Measurements from ENCODE around the gene MCF2L2.

Gene MCF2L2

DNA sequence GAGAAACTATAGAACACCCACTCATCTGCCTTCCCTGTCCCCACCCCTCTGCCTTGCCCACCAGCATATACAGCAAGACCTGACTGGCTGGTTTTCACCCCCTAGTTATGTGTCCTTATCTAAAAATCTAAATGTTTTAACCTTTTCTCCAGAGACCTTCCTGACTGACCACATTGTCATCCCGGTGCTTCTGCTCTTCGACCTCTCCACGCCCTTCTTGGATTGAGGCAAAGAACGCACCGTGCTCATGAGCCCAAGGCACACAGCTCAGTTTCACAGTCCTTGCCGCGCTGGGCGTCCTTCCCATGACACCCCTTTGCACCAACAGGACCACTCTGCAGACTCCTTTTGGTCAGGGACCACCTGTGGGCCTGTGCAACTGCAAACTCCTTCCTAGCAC, 112.7 kb downstream of the MCF2L2 start:
- no peak for DNase-seq (ENCODE audit: insufficient read length)
- FAIRE-seq, result no peak
- TF ChIP-seq POLR2A (IDR thresholded peaks at IDR 0.05; ENCODE audit: low read depth, low read length) (no peak), POLR2AphosphoS5 (IDR thresholded peaks at IDR 0.05; ENCODE audit: low read depth, low read length) (no peak), TAF1 (IDR thresholded peaks at IDR 0.05; ENCODE audit: borderline replicate concordance, low read depth, low read length) (no peak)

GRCh38 chr3:183313764-183314163, 114.7 kb downstream of the MCF2L2 start:
- FAIRE-seq, result no peak
- TF ChIP-seq POLR2A (IDR thresholded peaks at IDR 0.05; ENCODE audit: low read depth, low read length) (no peak), POLR2AphosphoS5 (IDR thresholded peaks at IDR 0.05; ENCODE audit: low read depth, low read length) (no peak), TAF1 (IDR thresholded peaks at IDR 0.05; ENCODE audit: borderline replicate concordance, low read depth, low read length) (no peak)

DNA sequence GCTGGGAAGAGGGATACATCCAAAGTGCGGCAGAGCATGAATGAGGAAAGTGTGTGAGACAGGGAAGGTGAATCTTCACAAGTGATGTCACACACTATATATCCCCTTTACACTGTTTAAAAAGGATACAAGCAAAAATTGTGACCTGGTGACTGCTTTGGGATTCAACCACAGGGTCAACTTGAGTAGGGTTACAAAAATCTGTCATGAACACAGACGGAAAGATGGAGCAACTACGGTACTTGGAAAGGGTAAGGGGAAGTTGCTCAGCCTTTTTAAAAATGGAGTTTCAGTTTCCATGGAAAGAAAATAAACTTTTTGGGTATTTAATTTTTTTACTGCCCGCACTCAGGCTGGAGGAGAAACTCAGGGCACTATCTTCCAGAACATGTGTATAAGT, 115.1 kb downstream of the MCF2L2 start:
- FAIRE-seq (no peak), DNase-seq (ENCODE audit: insufficient read length) (no peak)
- TF ChIP-seq POLR2A (IDR thresholded peaks at IDR 0.05; ENCODE audit: low read depth, low read length) (no peak), POLR2AphosphoS5 (IDR thresholded peaks at IDR 0.05; ENCODE audit: low read depth, low read length) (no peak), TAF1 (IDR thresholded peaks at IDR 0.05; ENCODE audit: borderline replicate concordance, low read depth, low read length) (no peak)

More at GRCh38 chr3:183313764-183314163, 114.7 kb downstream of the MCF2L2 start:
- DNase-seq (ENCODE audit: insufficient read length), result no peak

DNA sequence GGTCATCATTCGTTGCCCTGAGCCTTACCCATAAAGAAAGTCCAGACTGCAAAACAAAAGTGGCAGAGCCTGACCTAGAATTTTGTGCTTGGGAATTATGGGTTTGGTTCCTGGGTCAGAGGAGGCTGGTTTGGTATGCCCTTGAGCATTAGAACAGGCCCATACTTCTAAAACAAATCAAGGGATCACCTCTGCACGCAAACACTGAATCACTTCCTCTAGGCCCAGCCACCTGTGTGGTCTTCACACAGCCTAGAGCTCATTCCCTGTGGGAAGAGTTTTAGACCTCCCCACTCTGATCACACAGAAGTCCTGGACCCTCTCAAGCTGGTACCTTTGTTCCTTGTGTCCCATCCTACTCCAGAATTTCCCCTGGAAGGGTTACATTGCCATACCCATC, 116.0 kb downstream of the MCF2L2 start:
- FAIRE-seq, result no peak
- TF ChIP-seq POLR2AphosphoS5 (IDR thresholded peaks at IDR 0.05; ENCODE audit: low read depth, low read length), result no peak
- no peak for TF ChIP-seq TAF1 (IDR thresholded peaks at IDR 0.05; ENCODE audit: borderline replicate concordance, low read depth, low read length)
- TF ChIP-seq POLR2A (IDR thresholded peaks at IDR 0.05; ENCODE audit: low read depth, low read length), result no peak
- no peak for DNase-seq (ENCODE audit: insufficient read length)

DNA sequence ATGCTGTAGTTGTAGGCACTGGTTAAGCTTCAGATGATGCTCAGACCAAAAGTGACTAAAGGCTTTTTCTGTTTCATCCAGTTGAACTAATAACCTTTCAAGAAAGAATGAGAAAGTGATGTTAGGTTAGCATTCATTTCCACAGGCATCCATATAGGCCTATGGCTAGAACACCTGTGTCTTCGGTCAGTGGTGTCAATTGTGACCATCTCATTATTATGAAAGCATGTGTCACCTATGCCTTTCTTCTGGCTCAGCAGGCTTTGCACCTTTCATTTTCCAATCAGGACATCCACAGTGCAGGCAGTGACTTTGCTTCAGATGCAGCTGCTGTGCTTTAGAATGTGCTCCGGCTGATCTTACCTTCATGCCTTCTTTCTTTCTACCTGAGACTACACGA, 117.5 kb downstream of the MCF2L2 start:
- TF ChIP-seq POLR2AphosphoS5 (IDR thresholded peaks at IDR 0.05; ENCODE audit: low read depth, low read length) (no peak), TAF1 (IDR thresholded peaks at IDR 0.05; ENCODE audit: borderline replicate concordance, low read depth, low read length) (no peak), POLR2A (IDR thresholded peaks at IDR 0.05; ENCODE audit: low read depth, low read length) (no peak)
- DNase-seq (ENCODE audit: insufficient read length) (no peak), FAIRE-seq (no peak)

DNA sequence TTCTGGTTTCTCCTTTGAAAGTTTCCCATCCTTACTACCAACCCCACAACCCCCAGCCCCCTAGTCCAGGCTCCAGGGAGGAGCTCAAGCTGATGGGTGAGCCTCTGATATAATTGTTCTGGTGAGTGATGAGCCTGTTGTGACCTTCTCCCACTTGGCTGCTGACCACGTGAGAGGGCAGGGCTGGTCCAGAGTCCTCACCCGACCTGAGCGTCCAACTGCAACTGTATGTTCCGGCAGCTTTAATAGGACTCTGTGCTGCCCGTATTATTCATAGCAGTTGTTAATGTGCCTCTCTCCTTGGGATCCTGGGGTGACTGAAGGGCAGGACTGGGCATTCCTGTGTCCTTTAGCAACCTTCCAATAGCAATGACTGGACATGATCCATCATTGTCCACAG, 119.1 kb downstream of the MCF2L2 start:
- no peak for DNase-seq (ENCODE audit: insufficient read length)
- TF ChIP-seq TAF1 (IDR thresholded peaks at IDR 0.05; ENCODE audit: borderline replicate concordance, low read depth, low read length) (no peak), POLR2A (IDR thresholded peaks at IDR 0.05; ENCODE audit: low read depth, low read length) (no peak), POLR2AphosphoS5 (IDR thresholded peaks at IDR 0.05; ENCODE audit: low read depth, low read length) (no peak)
- no peak for FAIRE-seq

DNA sequence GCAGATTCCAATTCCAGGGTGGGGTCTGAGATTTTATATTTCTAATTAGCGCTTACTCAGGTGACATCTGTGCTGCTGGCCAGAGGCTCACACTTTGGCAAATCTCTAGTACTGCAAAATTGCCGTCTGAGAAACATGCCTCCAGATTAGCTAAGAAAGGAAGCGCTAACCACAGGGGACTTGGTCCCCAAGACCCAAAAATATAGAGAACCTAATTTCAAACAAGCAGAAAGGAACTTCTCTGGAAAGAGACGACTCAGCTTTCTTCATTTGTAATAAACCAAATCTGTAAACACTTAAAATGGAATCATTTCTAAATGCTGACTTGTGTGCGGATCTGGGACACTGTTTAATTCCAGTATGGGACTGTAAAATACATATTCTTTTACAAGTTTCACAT, 119.7 kb downstream of the MCF2L2 start:
- TF ChIP-seq TAF1 (IDR thresholded peaks at IDR 0.05; ENCODE audit: borderline replicate concordance, low read depth, low read length) (no peak), POLR2A (IDR thresholded peaks at IDR 0.05; ENCODE audit: low read depth, low read length) (no peak), POLR2AphosphoS5 (IDR thresholded peaks at IDR 0.05; ENCODE audit: low read depth, low read length) (no peak)
- FAIRE-seq, result no peak

DNA sequence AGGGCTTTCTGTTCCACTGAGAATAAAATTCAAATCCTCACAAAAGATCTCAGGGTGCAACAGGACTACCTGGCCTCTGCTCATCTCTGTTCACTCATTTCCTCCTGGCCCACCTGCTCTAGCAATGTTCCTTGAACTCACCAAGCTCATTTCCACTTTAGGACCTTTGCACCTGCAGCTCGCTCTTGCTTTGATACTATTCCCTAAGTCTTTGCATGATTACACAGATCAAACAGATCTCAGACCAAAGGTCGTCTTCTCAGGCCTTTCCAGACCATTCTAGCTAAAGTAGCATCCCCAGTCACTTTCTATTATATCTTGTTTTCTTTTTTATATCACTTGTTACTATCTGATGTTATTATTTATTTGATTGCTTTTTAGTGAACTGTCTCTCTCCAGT, 120.7 kb downstream of the MCF2L2 start:
- FAIRE-seq, result no peak
- DNase-seq (ENCODE audit: insufficient read length), result no peak
- TF ChIP-seq POLR2AphosphoS5 (IDR thresholded peaks at IDR 0.05; ENCODE audit: low read depth, low read length), result no peak
- TF ChIP-seq TAF1 (IDR thresholded peaks at IDR 0.05; ENCODE audit: borderline replicate concordance, low read depth, low read length), result no peak
- TF ChIP-seq POLR2A (IDR thresholded peaks at IDR 0.05; ENCODE audit: low read depth, low read length), result no peak

More for the DNA sequence above, 119.7 kb downstream of the MCF2L2 start:
- DNase-seq (ENCODE audit: insufficient read length), result no peak

- DNase-seq (ENCODE audit: insufficient read length), result no peak
- no peak for FAIRE-seq
- TF ChIP-seq POLR2AphosphoS5 (IDR thresholded peaks at IDR 0.05; ENCODE audit: low read depth, low read length) (no peak), TAF1 (IDR thresholded peaks at IDR 0.05; ENCODE audit: borderline replicate concordance, low read depth, low read length) (no peak), POLR2A (IDR thresholded peaks at IDR 0.05; ENCODE audit: low read depth, low read length) (no peak)
These were observed 121.4 kb downstream of the MCF2L2 start for GRCh38 chr3:183306798-183307671.

DNA sequence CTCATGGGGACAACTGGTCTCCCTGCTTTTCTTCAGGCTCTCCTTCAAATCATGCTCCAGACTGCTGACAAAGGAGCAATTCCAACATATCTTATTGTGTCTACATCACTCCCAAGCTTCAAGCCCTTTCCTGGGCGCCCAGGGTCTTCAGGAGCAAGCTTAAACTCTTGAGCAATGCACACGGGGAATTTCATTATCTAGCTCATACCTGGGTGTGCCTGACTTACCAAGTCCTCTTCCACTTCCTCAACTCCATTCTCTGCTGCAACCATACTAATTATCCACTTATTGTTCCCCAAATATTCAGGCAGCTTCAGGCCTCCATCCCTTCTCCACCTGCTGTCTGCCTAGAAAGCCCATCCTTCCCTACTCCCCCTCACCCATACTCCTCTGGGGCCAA, 124.7 kb downstream of the MCF2L2 start:
- DNase-seq (ENCODE audit: insufficient read length), result no peak
- TF ChIP-seq TAF1 (IDR thresholded peaks at IDR 0.05; ENCODE audit: borderline replicate concordance, low read depth, low read length) (no peak), POLR2AphosphoS5 (IDR thresholded peaks at IDR 0.05; ENCODE audit: low read depth, low read length) (no peak), POLR2A (IDR thresholded peaks at IDR 0.05; ENCODE audit: low read depth, low read length) (no peak)
- FAIRE-seq, result no peak

GRCh38 chr3:183301937-183302580, 126.4 kb downstream of the MCF2L2 start:
- DNase-seq (ENCODE audit: insufficient read length), result no peak
- no peak for FAIRE-seq
- TF ChIP-seq POLR2AphosphoS5 (IDR thresholded peaks at IDR 0.05; ENCODE audit: low read depth, low read length) (no peak), POLR2A (IDR thresholded peaks at IDR 0.05; ENCODE audit: low read depth, low read length) (no peak), TAF1 (IDR thresholded peaks at IDR 0.05; ENCODE audit: borderline replicate concordance, low read depth, low read length) (no peak)
